NCI-H2227 (cell line): ENCODE results near the gene MIER3.
A peak's percentile ranks its signal among the peaks of the same experiment; 100 is the strongest.

Experiments used
- DNase-seq: peaks from one replicate; lab custom pipeline; 2025; ENCODE audit not compliant: unreplicated experiment; lab: John Stamatoyannopoulos, UW

MIER3 gene

DNA sequence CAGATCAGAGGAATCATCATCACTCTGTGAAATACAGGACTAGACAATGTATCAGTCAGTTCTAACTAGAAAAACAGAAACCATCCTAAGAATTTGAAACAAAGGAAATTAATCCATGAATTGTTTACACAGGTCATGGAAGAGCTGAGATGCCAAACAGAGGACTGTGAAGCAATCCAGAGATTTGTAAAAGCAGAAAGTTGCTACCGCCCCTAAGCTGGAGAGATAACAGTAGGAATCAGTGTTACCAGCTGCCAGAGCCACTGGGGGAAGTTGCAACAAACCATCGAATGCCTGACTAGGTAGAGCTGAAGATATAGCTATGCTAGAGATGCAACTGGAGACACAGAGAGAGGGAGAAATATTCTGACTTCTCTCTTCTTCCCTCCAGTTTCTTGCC lies 10.4 kb upstream of the MIER3 start:
- no peak for DNase-seq

DNA sequence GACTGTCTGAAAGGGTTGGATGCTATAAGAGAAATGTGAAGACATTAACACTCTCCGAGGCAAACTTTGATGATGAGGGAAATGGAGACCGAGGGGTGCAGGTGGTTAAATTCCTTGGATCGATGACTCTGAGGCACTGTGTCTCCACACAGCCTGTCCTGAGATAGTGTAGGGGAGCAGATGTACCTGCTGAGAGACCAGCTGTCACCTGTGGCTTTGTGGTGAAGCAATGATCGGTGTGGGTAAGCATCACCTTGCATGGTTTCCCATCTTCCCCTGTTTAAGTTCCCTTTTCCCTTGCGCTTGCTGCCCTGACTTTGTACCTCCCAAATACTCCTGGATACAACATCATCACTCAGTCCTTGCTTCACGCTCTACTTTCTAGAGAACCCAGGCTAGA lies 9.8 kb upstream of the MIER3 start:
- DNase-seq, result no peak

DNA sequence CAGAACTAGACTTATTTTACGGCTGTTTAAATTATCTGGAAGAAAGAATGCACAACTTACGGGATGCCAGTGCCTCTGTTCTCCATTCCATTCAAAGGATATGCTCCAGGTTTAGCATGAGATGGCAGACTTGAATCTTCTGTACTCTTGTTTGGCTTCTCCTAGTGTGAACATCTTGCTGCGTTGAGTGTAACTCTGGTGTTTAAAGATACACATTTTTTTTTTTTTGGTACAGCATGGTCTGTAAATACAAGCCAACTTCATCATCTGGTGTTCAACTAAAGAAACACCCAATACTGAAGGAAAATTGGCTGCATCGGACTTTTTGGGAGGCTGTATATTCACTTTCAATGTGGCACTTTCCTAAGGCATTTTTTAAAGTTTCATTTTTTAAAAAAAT lies 7.4 kb upstream of the MIER3 start:
- DNase-seq, result no peak

DNA sequence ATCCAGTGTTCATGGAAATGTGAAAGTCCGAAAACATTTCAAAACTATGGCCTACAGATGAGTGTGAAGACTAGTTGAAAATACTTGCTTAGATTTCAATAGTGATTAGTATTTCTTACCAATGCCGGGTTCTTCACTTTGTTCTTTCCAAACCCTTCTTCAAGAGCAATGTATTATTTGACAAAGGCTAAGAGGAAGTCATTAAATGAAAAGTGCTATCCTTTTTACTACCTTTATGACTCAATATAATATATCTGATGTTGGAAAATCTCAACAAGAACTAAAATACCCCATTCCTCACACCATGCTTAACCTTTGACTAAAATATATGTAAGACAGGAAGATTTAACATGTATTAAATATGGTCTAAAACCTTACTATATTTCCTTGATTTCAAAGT lies 6.7 kb upstream of the MIER3 start:
- no peak for DNase-seq

DNA sequence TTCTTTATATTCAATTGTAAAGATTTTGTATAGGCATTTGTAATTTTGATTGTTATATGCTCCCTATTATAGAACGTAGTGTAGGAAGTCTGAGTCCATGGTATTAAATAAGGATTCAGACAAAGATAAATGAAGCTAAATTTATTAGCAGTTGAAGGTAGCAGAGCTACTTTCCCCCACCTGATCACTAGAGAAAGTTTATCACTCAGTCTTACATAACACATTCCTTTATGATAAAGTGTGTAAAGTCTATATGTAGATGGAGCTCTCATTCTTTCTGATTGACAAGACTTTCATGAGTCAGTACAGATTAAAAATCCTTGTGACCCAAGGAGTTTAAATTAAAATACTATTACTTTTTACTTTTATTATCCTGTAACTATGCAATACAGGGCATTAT lies 2.3 kb upstream of the MIER3 start:
- no peak for DNase-seq

DNA sequence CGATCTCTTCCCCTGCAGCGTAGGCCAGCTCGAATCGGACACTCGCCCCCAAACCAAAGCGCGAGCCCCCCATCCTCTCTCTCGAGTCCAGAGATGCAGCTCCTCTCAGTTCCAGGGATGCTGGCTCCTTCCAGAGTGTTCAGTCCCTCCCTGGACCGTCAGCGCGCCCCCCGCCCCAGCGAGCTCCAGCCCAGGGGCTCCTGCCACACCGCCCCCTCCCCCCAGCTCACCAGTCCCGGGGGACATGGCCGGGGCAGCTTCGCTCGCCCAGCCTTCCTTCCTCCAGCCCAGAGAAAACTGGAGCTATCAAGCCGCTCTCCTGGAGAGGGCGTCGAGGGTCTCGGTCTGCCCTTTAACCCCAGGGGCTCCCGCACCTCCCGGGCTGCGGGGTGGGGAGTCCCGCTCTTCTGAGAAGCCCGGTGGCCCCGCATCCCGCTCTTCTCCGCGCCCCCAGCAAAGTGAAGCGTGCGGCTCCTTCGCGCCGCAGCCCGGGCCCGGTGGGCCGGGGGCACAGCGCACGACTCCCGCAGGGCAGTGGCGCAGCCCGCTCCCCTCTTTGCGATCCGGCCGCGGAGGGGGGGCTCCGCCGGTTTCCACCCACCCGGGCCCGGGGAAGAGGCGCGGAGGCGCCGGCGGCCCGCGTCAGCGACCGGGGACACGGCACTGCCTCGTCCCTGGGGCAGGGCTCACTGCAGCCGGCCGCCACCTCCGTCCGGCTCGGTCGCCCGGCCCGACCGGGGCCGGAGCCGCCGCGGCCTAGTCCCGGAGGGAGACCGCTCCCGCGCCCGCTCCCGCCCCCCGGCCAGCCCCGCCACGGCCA lies 587 bp downstream of the MIER3 start:
- peak; percentile 50 for DNase-seq

DNA sequence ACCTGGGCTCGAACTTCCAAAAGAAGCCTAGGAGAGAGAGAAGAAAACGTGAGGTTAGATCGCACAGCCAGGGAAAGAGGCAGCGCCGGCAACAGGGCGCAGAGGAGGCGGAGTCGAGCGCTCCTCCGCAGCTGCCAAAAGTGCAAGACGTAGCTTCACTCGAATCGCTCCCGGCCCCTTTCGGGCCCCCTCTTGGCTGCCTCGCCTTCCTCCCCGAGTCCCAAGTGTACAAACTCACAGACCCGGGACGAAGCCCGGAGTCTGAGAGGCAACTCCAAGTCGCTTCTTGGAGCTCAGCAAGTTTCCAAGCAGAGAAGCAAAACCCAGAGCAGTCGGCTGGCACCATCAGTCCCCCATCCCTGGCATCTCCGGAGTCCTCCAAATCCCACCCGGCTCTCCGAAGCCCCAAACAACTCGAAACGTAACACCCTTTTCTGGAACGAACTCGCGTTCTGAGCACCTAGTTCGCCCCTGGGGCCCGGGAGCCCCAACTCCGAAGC lies 1.2 kb downstream of the MIER3 start:
- peak; percentile 41 for DNase-seq

DNA sequence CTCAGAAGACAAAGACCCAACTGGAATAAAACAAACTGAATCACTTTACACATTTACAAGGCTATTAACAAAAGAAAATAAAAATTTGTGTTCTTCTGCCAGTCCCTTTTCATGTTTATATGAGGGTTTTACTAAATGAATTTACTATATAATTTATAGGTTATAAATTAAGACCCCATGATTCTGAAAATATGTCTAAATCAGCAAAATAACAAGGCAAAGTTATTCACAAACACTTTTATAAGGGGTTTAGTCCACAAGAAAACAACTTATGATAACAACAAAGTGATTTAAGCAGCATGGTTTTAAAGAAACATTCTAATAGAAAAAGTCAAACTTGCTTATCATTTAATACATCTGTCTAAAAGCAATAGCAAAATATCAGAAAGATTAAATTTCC lies 4.9 kb downstream of the MIER3 start:
- DNase-seq, result no peak

DNA sequence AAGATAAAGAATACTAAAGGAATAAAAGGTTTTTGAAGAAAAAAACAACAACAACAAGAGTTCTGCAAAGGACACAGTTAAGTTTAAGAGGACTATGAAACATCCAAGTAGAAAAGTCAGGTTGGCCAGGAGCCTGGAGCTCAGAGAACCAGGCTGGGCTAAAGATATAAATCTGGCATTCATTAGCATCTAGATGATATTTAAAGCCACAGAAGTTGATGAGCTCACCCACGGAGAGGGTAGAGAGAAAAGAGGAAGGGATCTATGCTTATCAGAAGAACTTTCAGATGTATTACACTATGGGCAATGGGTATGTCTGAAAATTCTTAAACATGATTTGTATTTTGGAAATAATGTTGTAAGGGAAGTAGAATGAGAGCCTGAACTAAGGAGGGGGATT lies 9.9 kb downstream of the MIER3 start:
- no peak for DNase-seq

DNA sequence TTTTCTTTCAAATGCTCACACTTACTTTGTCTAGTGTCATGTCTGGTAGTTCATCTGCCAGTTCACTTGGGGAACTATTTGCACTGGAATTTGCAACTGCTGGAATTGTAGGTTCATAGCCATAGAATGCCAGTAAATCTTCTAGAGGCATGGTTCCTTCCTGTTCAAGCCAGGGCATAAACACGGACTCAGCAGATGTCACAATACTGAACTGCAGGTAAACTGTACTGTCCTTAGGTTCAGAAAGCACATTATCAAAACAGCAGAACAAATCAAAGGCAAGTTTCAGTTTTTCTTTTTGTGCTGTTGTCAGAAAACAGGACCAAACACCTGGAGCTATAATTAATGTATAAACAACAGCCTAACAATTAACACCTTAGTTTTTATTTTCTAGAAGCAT lies 13.1 kb downstream of the MIER3 start:
- no peak for DNase-seq

DNA sequence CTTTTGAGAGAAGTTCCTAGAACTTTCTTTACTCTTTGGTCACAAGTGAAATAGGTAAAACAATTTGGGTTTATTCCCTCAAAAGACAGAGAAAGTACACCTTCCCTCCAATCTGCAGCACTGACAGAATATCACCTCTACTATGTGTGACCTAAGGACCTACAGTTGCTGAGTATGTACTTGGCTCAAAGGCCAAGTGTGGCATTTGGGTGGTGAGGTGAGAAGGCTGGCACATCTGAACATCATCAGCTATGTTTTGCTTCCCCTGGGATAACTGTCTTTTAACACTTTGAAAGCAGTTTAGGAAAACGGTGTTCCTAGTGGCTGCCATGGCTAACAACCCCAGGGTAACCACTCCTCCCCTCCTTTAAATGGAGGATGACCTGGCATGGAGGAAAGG lies 17.6 kb downstream of the MIER3 start:
- DNase-seq, result no peak

DNA sequence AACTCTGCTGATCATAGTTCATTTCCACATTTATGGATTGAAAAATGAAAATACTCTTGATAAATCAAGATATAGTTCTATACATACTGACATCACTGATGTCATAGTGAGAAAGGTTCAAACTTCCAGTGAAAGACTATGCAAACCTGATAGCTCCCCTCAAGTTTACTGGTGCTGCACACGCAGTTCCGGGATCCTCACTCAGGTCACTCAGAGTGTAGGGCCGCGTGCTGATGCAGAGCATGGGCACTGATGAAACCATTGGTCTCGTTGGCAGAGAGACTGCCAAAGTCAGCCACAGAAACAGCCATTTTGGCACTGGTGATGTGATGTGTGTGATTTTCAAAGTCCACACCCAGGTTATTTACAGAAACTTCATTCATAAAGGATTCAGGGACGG lies 29.0 kb downstream of the MIER3 start:
- no peak for DNase-seq

DNA sequence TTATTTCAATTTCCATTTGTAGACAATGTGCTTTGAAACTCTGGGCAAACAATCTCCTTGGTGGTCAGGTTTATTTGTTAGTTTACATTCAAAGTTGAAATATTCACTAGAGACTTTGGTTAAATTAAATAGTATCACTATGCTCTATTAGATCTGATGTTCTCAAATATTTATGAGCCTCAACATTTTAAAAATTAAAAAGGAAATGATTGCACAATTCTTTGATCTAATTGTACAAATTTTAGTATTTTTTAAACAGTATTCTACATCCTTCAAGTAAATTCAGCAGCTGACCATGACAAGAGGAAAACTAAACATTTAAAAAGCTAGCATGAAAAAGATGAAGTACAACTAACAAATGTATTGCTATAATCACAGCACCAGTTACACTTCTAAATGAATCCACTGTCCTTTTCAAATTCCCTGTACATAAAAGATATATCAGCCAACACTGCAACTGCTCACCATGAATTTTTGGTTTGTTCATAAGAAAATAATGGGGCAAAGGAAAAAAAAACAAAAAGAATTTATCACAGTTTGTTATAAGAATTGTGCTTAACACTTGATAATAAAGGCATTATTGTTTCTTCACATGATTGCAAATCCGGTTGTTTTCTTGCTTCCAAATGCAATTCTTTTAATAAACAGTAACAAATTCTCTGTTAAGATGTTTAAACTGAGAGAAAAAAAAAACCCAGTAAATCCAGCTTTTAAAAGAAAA lies 31.8 kb downstream of the MIER3 start:
- DNase-seq, result no peak

DNA sequence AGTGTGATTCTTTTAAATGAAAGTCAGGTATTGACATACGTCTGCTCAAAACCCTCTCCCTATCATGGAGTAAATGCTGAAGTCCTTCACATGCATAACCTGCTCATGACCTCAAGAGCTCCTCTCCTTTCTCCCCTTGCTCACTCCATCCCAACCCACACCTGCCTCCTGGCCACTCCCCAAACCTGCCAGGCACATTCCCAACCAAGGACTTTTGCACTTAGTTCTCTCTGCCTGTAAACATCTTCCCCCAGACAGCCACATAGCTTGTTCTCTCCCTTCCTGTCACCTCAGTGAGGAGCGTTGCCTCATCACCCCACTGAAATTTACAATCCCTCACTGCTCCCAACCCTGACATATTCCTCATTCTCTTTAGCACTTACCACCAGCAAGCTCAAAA lies 33.9 kb downstream of the MIER3 start:
- DNase-seq, result no peak

DNA sequence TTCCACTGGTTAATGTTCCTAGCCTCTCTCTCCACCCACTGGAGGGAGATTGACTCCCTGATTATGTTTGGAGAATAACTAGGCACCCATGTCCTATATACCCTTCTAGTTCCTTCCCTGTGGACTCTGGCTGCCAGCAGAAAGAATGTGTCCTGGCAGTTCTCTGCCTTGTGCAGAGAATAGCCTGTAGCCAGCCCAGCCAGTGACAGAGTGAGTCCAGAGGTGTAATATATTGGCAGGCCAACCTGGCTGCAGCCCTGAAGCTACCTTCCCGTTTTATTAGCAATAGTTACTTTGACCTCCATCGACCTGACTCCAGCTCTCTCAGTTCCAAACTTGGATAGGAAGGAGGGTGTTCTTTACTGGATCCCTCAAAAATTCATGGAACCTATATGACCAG lies 34.4 kb downstream of the MIER3 start:
- no peak for DNase-seq

DNA sequence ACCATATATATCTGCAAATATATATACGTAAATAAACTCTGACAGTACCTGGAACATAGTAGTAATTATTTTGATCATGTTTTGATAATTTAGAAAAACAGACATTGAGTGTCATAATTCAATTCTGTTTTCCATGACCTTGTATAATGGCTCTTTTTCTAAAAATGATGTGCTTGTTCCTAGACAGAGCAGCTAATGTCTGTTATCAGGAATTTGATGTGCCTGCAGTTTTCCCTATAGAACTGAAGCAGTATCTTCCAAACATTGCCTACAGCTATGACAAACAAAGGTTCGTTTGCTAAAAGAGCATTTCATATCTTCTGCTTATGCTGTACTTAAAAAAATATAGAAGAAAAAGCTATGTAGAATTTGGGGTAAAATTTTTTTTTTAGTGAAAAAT lies 37.2 kb downstream of the MIER3 start:
- DNase-seq, result no peak

DNA sequence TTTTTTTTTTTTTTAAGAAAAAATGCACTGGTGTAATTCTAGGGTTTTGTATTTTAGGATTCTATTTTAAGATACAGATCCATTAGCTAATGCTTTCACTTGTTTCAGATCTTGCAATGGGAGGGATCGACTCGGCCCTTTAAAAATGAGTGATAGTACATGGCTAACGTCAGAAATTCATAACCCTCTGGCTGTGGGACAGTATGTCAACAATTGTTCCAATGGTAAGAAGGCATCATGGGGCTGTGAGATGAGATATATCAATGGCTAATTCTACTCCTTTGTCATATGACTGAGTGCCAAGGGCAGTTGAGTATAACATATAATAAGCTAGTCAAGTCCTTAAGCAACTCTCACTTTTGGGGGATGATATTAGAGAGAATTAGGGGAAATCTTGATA lies 38.2 kb downstream of the MIER3 start:
- no peak for DNase-seq

DNA sequence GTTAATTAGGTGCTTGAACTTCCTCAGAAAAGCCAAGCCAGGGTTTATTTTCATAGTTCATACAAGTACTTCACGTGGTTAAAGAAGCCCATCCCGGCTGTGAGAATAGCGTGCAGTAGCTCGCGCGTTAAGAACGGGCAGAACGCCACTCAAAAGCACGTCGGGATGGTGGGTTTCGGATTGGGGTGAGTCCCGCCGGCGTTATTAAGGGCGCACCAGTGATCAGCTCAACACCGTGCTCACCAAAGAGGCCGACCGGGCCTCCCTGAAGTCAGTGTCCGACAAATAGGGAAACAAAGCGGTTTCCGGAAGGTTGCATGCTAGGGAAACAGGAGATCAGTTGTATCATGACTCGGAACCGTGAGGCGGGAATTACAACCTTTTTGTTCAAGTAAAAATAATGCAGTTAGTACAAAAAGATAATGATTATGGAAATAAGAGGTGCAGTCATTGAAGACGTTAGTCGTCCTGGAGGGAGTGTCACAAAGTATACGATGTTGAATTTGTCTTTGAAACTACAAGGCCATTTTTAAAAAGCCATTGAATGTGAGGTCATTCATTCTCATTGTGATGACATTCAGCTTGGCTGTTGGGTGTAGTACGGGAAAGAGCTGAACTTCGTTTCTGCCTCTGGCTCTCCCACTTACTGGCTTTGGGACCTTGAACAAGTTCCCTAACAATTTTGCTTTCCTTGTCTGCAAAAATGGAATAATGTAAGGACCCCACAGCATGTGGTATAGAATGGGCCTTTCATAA lies 41.5 kb downstream of the MIER3 start:
- peak; percentile 71 for DNase-seq

DNA sequence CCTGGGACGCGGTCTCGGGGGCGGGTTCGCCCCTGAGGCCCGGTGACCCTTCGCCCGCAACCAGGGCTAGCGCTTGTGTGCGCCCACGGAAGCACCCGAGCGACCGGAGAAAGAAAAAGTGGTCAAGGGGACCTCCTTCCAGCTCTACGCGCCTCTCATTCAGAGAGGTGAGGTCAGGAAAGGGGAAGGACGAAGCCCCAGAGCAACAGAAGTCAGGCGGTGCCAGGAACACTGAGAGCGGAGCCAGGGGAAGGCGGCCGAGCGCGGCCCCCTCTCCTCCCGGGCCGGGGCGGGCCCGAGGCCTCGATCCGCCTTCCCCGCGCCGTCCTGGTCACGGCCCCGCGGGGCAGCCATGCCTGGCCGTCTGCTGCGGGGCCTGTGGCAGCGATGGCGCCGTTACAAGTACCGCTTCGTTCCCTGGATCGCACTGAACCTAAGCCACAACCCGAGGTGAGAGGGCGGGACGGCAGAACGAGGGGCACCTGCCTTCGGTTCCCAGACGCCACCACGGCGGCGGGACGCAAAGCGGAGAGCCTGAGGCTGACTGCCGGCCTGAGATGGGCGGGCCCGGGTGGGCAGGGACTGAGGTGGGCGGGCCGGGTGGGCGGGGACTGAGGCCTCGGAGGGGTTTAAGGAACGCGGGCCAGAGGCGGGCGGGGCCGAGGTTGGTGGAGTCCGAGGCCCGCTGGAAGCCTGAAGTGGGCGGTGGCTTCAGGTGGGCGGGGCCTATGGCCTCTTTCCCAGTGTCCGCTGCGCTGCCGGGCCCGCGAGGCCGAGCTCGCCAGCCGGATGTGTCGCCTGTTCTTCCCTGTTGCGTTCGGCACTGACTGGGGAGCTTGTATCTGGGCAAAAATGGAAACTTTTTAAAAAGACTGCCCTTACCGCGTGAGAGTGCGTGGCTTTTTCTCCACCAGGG lies 42.4 kb downstream of the MIER3 start, which contains the start of gene SETD9:
TSS of gene SETD9 (plus strand) at position 303 of the 916 bp plus-strand sequence. CDS start at position 353, 50 bp downstream.
- peak; percentile 97 for DNase-seq

DNA sequence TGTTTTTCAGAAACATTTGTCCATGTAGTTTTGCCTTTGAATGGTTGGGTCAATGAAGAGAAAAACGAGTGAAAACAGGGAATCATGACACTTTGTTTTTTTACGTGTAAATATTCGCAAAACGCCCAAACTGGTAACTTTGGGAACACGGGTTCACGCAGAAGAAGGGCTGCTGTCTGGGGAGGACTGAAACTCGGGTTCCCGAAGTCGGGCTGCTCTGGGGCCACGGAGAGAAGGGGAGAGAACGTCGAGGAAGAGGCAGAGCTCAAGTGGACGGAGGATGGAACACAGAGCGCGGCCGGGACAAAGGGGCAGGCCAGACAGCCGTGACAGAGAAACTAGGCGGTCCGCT lies 43.0 kb downstream of the MIER3 start:
- DNase-seq, result peak; percentile 70
